GM23338 (cell line): ENCODE data around the gene NAPB. TPM values are rescaled to one million over a fixed set of nuclear protein-coding genes. Genes with fewer than 3 reads are reported as not detected.

Experiments
- ATAC-seq: fragments of 200-7000 bp; cut with Tn5 transposase; 3 replicates; pipeline ENCODE4 v1.9.1; 2020
- DNase-seq: peaks from one replicate; pipeline ENCODE4 v3.0.0-alpha.2; 2015; ENCODE audit warnings: low spot score
- H2AFZ ChIP-seq: fragments of 200-600 bp; sonication (generic); 2 replicates; pipeline ENCODE4 v1.8.0; 2016; ENCODE audit warnings: antibody characterized with exemption, mild to moderate bottlenecking, moderate library complexity
- H3F3A ChIP-seq: fragments of 200-600 bp; sonication (generic); replicated peaks from 2 replicates; pipeline ENCODE4 v1.8.0; 2017; ENCODE audit warnings: antibody characterized with exemption, mixed run types, low read depth
- H3K27ac ChIP-seq: fragments of 200-600 bp; sonication (generic); 2 replicates; pipeline ENCODE4 v1.6.1; 2016; ENCODE audit warnings: low read depth
- H3K27me3 ChIP-seq: fragments of 200-600 bp; sonication (generic); 2 replicates; pipeline ENCODE4 v1.8.0; 2016; ENCODE audit warnings: mild to moderate bottlenecking, mixed run types, moderate library complexity; ENCODE audit not compliant: insufficient read depth
- H3K36me3 ChIP-seq: fragments of 200-600 bp; sonication (generic); 2 replicates; pipeline ENCODE4 v1.8.0; 2016; ENCODE audit warnings: mild to moderate bottlenecking; ENCODE audit not compliant: insufficient read depth
- H3K4me1 ChIP-seq: fragments of 200-600 bp; sonication (generic); 2 replicates; pipeline ENCODE4 v1.8.0; 2016; ENCODE audit warnings: mild to moderate bottlenecking, moderate library complexity; ENCODE audit not compliant: insufficient read depth
- H3K4me2 ChIP-seq: fragments of 200-600 bp; sonication (generic); 2 replicates; pipeline ENCODE4 v1.7.1; 2017; ENCODE audit warnings: mixed run types
- H3K4me3 ChIP-seq: fragments of 200-600 bp; sonication (generic); 2 replicates; pipeline ENCODE4 v1.6.1; 2016; ENCODE audit warnings: mixed run types
- H3K79me2 ChIP-seq: fragments of 200-600 bp; sonication (generic); replicated peaks from 2 replicates; pipeline ENCODE4 v1.8.0; 2017; ENCODE audit warnings: mild to moderate bottlenecking; ENCODE audit not compliant: insufficient read depth
- H3K9me2 ChIP-seq: fragments of 200-600 bp; sonication (generic); 2 replicates; pipeline ENCODE4 v1.8.0; 2017; ENCODE audit not compliant: insufficient read depth
- H4K20me1 ChIP-seq: fragments of 200-600 bp; sonication (generic); replicated peaks from 2 replicates; pipeline ENCODE4 v1.8.0; 2017; ENCODE audit warnings: mild to moderate bottlenecking; ENCODE audit not compliant: insufficient read depth
- H3K27ac Mint-ChIP-seq: 2 replicates; pipeline ENCODE4 v1.8.0; 2020; ENCODE audit warnings: inconsistent platforms, mild to moderate bottlenecking, moderate library complexity, mixed read lengths
- H3K27me3 Mint-ChIP-seq: 3 replicates; pipeline ENCODE4 v1.8.0; 2022; ENCODE audit warnings: low read depth, mild to moderate bottlenecking, moderate library complexity, mixed read lengths, inconsistent platforms; ENCODE audit not compliant: insufficient read depth, poor library complexity
- H3K36me3 Mint-ChIP-seq: 3 replicates; pipeline ENCODE4 v1.8.0; 2021; ENCODE audit warnings: low read depth, mild to moderate bottlenecking, inconsistent platforms, moderate library complexity, mixed read lengths
- H3K4me1 Mint-ChIP-seq: 3 replicates; pipeline ENCODE4 v1.8.0; 2020; ENCODE audit warnings: mild to moderate bottlenecking, inconsistent platforms, mixed read lengths
- H3K4me3 Mint-ChIP-seq: 3 replicates; pipeline ENCODE4 v1.8.0; 2021; ENCODE audit warnings: moderate library complexity, mild to moderate bottlenecking, inconsistent platforms, mixed read lengths
- H3K9me3 Mint-ChIP-seq: 3 replicates; pipeline ENCODE4 v1.8.0; 2020; ENCODE audit warnings: moderate library complexity, mild to moderate bottlenecking, inconsistent platforms, mixed read lengths
- EZH2 ChIP-seq: fragments of 200-600 bp; sonication (generic); IDR thresholded peaks from one replicate; pipeline ENCODE4 v1.8.0; 2017; ENCODE audit warnings: antibody characterized with exemption, mild to moderate bottlenecking, low read depth; ENCODE audit not compliant: unreplicated experiment
- JUNB ChIP-seq: IDR thresholded peaks from one replicate; pipeline ENCODE4 v1.6.1; 2016; ENCODE audit warnings: antibody characterized with exemption; ENCODE audit not compliant: unreplicated experiment
- POLR2AphosphoS5 ChIP-seq: IDR thresholded peaks from 2 replicates; pipeline ENCODE4 v1.6.1; 2016; ENCODE audit warnings: antibody characterized with exemption, low read depth
- STAT1 ChIP-seq: IDR thresholded peaks from one replicate; pipeline ENCODE4 v1.6.1; 2016; ENCODE audit warnings: antibody characterized with exemption; ENCODE audit not compliant: unreplicated experiment
- ZNF114 ChIP-seq: fragments of 250-450 bp; sonication (Bioruptor Pico); IDR thresholded peaks from 2 replicates; pipeline ENCODE4 v1.5.0; 2020; ENCODE audit warnings: mild to moderate bottlenecking, moderate library complexity
- polyA plus RNA-seq: library from polyadenylated mRNA; unstranded; fragments of >200 nt; fragmentation: Nextera tagmentation; extraction: Ambion mirVana; gene quantifications from 2 replicates; pipeline ENCODE4 v1.2.1, GENCODE V29; 2016
- total RNA-seq: library from RNA; depleted of rRNA; stranded (reverse); fragments of >200 nt; shearing (Covaris generic); gene quantifications from 2 replicates; pipeline ENCODE4 v1.2.3, GENCODE V29; 2014
- TF ChIP-seq, protein P1 (sequence below): fragments of 250-450 bp; sonication (Bioruptor Pico); IDR thresholded peaks from 2 replicates; pipeline ENCODE4 v1.5.0; 2020; ENCODE audit warnings: mild to moderate bottlenecking, moderate library complexity
- TF ChIP-seq, protein P2 (sequence below), 2 experiments: fragments of 200-600 bp in 1 of 2; sonication (generic) in 1 of 2; conservative IDR thresholded peaks; 2 replicates each; pipeline versions ENCODE4 v1.5.1 to v1.6.1; 2016 to 2017; ENCODE audit warnings: antibody characterized with exemption in 2 of 2, low read depth in 2 of 2, mild to moderate bottlenecking in 2 of 2, moderate library complexity in 1 of 2

The NAPB gene
- total and polyA plus RNA-seq, 2 experiments from 2014 or later = 7.3 to 18.1 TPM

GRCh38 chr20:23459461-23460150 lies 38.3 kb upstream of the NAPB start (continued):
- TF ChIP-seq, protein P1, sequence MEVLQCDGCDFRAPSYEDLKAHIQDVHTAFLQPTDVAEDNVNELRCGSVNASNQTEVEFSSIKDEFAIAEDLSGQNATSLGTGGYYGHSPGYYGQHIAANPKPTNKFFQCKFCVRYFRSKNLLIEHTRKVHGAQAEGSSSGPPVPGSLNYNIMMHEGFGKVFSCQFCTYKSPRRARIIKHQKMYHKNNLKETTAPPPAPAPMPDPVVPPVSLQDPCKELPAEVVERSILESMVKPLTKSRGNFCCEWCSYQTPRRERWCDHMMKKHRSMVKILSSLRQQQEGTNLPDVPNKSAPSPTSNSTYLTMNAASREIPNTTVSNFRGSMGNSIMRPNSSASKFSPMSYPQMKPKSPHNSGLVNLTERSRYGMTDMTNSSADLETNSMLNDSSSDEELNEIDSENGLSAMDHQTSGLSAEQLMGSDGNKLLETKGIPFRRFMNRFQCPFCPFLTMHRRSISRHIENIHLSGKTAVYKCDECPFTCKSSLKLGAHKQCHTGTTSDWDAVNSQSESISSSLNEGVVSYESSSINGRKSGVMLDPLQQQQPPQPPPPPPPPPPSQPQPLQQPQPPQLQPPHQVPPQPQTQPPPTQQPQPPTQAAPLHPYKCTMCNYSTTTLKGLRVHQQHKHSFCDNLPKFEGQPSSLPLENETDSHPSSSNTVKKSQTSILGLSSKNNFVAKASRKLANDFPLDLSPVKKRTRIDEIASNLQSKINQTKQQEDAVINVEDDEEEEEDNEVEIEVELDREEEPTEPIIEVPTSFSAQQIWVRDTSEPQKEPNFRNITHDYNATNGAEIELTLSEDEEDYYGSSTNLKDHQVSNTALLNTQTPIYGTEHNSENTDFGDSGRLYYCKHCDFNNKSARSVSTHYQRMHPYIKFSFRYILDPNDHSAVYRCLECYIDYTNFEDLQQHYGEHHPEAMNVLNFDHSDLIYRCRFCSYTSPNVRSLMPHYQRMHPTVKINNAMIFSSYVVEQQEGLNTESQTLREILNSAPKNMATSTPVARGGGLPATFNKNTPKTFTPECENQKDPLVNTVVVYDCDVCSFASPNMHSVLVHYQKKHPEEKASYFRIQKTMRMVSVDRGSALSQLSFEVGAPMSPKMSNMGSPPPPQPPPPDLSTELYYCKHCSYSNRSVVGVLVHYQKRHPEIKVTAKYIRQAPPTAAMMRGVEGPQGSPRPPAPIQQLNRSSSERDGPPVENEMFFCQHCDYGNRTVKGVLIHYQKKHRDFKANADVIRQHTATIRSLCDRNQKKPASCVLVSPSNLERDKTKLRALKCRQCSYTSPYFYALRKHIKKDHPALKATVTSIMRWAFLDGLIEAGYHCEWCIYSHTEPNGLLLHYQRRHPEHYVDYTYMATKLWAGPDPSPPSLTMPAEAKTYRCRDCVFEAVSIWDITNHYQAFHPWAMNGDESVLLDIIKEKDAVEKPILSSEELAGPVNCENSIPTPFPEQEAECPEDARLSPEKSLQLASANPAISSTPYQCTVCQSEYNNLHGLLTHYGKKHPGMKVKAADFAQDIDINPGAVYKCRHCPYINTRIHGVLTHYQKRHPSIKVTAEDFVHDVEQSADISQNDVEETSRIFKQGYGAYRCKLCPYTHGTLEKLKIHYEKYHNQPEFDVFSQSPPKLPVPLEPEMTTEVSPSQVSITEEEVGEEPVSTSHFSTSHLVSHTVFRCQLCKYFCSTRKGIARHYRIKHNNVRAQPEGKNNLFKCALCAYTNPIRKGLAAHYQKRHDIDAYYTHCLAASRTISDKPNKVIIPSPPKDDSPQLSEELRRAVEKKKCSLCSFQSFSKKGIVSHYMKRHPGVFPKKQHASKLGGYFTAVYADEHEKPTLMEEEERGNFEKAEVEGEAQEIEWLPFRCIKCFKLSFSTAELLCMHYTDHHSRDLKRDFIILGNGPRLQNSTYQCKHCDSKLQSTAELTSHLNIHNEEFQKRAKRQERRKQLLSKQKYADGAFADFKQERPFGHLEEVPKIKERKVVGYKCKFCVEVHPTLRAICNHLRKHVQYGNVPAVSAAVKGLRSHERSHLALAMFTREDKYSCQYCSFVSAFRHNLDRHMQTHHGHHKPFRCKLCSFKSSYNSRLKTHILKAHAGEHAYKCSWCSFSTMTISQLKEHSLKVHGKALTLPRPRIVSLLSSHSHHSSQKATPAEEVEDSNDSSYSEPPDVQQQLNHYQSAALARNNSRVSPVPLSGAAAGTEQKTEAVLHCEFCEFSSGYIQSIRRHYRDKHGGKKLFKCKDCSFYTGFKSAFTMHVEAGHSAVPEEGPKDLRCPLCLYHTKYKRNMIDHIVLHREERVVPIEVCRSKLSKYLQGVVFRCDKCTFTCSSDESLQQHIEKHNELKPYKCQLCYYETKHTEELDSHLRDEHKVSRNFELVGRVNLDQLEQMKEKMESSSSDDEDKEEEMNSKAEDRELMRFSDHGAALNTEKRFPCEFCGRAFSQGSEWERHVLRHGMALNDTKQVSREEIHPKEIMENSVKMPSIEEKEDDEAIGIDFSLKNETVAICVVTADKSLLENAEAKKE = no peak

GRCh38 chr20:23456873-23457272 lies 35.6 kb upstream of the NAPB start:
- Histone ChIP-seq H3K79me2 (no peaks in the 10 kb centered on the region), H3K27me3 (no peaks in the 10 kb centered on the region), H3K4me3 (no peak overlapping the region), H3K4me1 (peaks cover 13% of the 10 kb centered on the region), H3K9me2 (peaks cover 4% of the 10 kb centered on the region; the same call in 1 of the 2 replicates), H2AFZ (no peak overlapping the region), H3K27ac (no peak overlapping the region), H3F3A (no peaks in the 10 kb centered on the region), H3K36me3 (no peaks in the 10 kb centered on the region), H4K20me1 (no peaks in the 10 kb centered on the region), H3K4me2 (no peak overlapping the region)
- peaks cover 21% of the 10 kb centered on the region for H3K4me1 Mint-ChIP-seq
- H3K36me3 Mint-ChIP-seq = peaks cover 7% of the 10 kb centered on the region; the same call in 2 of the 3 replicates
- H3K27me3 Mint-ChIP-seq = peaks cover 9% of the 10 kb centered on the region
- ATAC-seq (no peak), DNase-seq (no peak)
- H3K27ac Mint-ChIP-seq = no peak overlapping the region
- H3K9me3 Mint-ChIP-seq = peaks cover 13% of the 10 kb centered on the region; the same call in 2 of the 3 replicates
- H3K4me3 Mint-ChIP-seq = no peak overlapping the region
- TF ChIP-seq JUNB (no peak), POLR2AphosphoS5 (no peak), EZH2 (no peak), STAT1 (no peak), ZNF114 (no peak)
- TF ChIP-seq, protein P2, sequence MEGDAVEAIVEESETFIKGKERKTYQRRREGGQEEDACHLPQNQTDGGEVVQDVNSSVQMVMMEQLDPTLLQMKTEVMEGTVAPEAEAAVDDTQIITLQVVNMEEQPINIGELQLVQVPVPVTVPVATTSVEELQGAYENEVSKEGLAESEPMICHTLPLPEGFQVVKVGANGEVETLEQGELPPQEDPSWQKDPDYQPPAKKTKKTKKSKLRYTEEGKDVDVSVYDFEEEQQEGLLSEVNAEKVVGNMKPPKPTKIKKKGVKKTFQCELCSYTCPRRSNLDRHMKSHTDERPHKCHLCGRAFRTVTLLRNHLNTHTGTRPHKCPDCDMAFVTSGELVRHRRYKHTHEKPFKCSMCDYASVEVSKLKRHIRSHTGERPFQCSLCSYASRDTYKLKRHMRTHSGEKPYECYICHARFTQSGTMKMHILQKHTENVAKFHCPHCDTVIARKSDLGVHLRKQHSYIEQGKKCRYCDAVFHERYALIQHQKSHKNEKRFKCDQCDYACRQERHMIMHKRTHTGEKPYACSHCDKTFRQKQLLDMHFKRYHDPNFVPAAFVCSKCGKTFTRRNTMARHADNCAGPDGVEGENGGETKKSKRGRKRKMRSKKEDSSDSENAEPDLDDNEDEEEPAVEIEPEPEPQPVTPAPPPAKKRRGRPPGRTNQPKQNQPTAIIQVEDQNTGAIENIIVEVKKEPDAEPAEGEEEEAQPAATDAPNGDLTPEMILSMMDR (conservative IDR thresholded peaks at IDR 0.05; ENCODE audit: low read depth in 2 of 2) = no peak
- TF ChIP-seq, protein P1 = no peak
